HEK293T (cell line): ENCODE measurements around the gene ATG9A.

Experiments used
- ARNT ChIP-seq: fragments of 450-650 bp; IDR thresholded peaks from 2 replicates; pipeline ENCODE4 v1.6.1; 2017; ENCODE audit warnings: mild to moderate bottlenecking
- BHLHE40 ChIP-seq: fragments of 450-650 bp; IDR thresholded peaks from 2 replicates; pipeline ENCODE4 v1.6.1; 2016; ENCODE audit warnings: mild to moderate bottlenecking, moderate library complexity, borderline replicate concordance
- ELF4 ChIP-seq: fragments of 450-650 bp; IDR thresholded peaks from 2 replicates; pipeline ENCODE4 v1.6.1; 2017; ENCODE audit warnings: antibody characterized with exemption
- FOXA1 ChIP-seq: fragments of 450-650 bp; IDR thresholded peaks from 2 replicates; pipeline ENCODE4 v1.6.1; 2016; ENCODE audit warnings: mild to moderate bottlenecking
- FOXK2 ChIP-seq: fragments of 450-650 bp; IDR thresholded peaks from 2 replicates; pipeline ENCODE4 v1.6.1; 2016; ENCODE audit warnings: mild to moderate bottlenecking
- FOXM1 ChIP-seq: fragments of 450-650 bp; IDR thresholded peaks from 2 replicates; pipeline ENCODE4 v1.6.1; 2017; ENCODE audit warnings: mild to moderate bottlenecking, borderline replicate concordance
- HDGF ChIP-seq: fragments of 450-650 bp; IDR thresholded peaks from 2 replicates; pipeline ENCODE4 v1.6.1; 2017; ENCODE audit warnings: antibody characterized with exemption, borderline replicate concordance
- LEF1 ChIP-seq: fragments of 450-650 bp; IDR thresholded peaks from 2 replicates; pipeline ENCODE4 v1.6.1; 2017; ENCODE audit warnings: mild to moderate bottlenecking, borderline replicate concordance
- NFRKB ChIP-seq: fragments of 450-650 bp; IDR thresholded peaks from 2 replicates; pipeline ENCODE4 v1.6.1; 2016; ENCODE audit warnings: mild to moderate bottlenecking, moderate library complexity
- PKNOX1 ChIP-seq: fragments of 450-650 bp; IDR thresholded peaks from 2 replicates; pipeline ENCODE4 v1.6.1; 2016
- SP1 ChIP-seq: fragments of 450-650 bp; IDR thresholded peaks from 2 replicates; pipeline ENCODE4 v1.6.1; 2017
- SUZ12 ChIP-seq: fragments of 450-650 bp; IDR thresholded peaks from 2 replicates; pipeline ENCODE4 v1.6.1; 2016; ENCODE audit warnings: mild to moderate bottlenecking
- TARDBP ChIP-seq: fragments of 450-650 bp; IDR thresholded peaks from 2 replicates; pipeline ENCODE4 v1.6.1; 2016
- ZNF384 ChIP-seq: fragments of 450-650 bp; IDR thresholded peaks from 2 replicates; pipeline ENCODE4 v1.6.1; 2016

- TF ChIP-seq FOXM1 (no peak), BHLHE40 (no peak), SUZ12 (no peak), ARNT (no peak), TARDBP (no peak), HDGF (no peak), NFRKB (no peak), SP1 (no peak), PKNOX1 (no peak), FOXK2 (no peak), ZNF384 (no peak), LEF1 (no peak), ELF4 (no peak), FOXA1 (no peak)
Measured at GRCh38 chr2:219175486-219175885, 54.0 kb downstream of the ATG9A start.
